ENCODE measurements around the gene NLRP6.

DNA sequence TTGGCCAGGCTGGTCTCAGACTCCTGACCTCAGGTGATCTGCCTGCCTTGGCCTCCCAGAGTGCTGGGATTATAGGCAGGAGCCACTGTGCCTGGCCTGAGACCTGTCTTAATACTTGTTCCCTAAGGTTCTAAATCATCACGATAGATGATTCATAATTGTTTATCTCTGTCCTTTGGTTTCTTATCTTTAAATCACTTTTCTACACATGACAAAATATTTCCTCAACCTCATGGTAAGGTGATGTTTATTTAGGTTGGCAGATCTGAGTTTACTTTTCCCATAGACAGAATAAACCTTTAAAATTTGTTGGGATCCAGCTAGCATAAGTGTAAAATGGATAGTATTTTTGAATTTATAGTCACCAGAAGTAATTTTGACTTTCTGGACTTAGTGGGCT lies 37.9 kb upstream of the NLRP6 start:
- TF ChIP-seq ISL1 (CRISPR knock-in tag; IDR thresholded peaks at IDR 0.05): no peak
- TF ChIP-seq, protein P1, sequence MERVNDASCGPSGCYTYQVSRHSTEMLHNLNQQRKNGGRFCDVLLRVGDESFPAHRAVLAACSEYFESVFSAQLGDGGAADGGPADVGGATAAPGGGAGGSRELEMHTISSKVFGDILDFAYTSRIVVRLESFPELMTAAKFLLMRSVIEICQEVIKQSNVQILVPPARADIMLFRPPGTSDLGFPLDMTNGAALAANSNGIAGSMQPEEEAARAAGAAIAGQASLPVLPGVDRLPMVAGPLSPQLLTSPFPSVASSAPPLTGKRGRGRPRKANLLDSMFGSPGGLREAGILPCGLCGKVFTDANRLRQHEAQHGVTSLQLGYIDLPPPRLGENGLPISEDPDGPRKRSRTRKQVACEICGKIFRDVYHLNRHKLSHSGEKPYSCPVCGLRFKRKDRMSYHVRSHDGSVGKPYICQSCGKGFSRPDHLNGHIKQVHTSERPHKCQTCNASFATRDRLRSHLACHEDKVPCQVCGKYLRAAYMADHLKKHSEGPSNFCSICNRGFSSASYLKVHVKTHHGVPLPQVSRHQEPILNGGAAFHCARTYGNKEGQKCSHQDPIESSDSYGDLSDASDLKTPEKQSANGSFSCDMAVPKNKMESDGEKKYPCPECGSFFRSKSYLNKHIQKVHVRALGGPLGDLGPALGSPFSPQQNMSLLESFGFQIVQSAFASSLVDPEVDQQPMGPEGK (CRISPR knock-in tag; IDR thresholded peaks at IDR 0.05; ENCODE audit: borderline replicate concordance): no peak
- TF ChIP-seq CSDC2 (CRISPR knock-in tag; IDR thresholded peaks at IDR 0.05): no peak
- TF ChIP-seq, protein P2, sequence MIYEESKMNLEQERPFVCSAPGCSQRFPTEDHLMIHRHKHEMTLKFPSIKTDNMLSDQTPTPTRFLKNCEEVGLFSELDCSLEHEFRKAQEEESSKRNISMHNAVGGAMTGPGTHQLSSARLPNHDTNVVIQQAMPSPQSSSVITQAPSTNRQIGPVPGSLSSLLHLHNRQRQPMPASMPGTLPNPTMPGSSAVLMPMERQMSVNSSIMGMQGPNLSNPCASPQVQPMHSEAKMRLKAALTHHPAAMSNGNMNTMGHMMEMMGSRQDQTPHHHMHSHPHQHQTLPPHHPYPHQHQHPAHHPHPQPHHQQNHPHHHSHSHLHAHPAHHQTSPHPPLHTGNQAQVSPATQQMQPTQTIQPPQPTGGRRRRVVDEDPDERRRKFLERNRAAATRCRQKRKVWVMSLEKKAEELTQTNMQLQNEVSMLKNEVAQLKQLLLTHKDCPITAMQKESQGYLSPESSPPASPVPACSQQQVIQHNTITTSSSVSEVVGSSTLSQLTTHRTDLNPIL (CRISPR knock-in tag; IDR thresholded peaks at IDR 0.05; ENCODE audit: low read depth): no peak
- TF ChIP-seq ESRRG (CRISPR knock-in tag; IDR thresholded peaks at IDR 0.05): no peak
- TF ChIP-seq, protein P3, sequence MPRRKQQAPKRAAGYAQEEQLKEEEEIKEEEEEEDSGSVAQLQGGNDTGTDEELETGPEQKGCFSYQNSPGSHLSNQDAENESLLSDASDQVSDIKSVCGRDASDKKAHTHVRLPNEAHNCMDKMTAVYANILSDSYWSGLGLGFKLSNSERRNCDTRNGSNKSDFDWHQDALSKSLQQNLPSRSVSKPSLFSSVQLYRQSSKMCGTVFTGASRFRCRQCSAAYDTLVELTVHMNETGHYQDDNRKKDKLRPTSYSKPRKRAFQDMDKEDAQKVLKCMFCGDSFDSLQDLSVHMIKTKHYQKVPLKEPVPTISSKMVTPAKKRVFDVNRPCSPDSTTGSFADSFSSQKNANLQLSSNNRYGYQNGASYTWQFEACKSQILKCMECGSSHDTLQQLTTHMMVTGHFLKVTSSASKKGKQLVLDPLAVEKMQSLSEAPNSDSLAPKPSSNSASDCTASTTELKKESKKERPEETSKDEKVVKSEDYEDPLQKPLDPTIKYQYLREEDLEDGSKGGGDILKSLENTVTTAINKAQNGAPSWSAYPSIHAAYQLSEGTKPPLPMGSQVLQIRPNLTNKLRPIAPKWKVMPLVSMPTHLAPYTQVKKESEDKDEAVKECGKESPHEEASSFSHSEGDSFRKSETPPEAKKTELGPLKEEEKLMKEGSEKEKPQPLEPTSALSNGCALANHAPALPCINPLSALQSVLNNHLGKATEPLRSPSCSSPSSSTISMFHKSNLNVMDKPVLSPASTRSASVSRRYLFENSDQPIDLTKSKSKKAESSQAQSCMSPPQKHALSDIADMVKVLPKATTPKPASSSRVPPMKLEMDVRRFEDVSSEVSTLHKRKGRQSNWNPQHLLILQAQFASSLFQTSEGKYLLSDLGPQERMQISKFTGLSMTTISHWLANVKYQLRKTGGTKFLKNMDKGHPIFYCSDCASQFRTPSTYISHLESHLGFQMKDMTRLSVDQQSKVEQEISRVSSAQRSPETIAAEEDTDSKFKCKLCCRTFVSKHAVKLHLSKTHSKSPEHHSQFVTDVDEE (CRISPR knock-in tag; IDR thresholded peaks at IDR 0.05): no peak
- TF ChIP-seq ARNTL (CRISPR knock-in tag; IDR thresholded peaks at IDR 0.05; ENCODE audit: borderline replicate concordance, low read depth): no peak
- TF ChIP-seq PPARA (CRISPR knock-in tag; IDR thresholded peaks at IDR 0.05; ENCODE audit: borderline replicate concordance): no peak

All from SK-N-SH treated with all-trans-retinoic acid at 6 μM for 48 hours (cell line).